ENCODE results near the gene ZNF469.

- TF ChIP-seq CTCF (IDR thresholded peaks at IDR 0.05): no peak
- no peak for TF ChIP-seq POLR2A (IDR thresholded peaks at IDR 0.05)
These were observed 5.3 kb downstream of the ZNF469 start for GRCh38 chr16:88387941-88388627.
